SH-SY5Y (cell line): ENCODE measurements around the gene FAM117B.

ENCODE experiments used
- GATA2 ChIP-seq: IDR thresholded peaks from 2 replicates; pipeline ENCODE4 v1.6.1; 2011; ENCODE audit warnings: mild to moderate bottlenecking, low read depth, low read length
- GATA3 ChIP-seq: IDR thresholded peaks from 2 replicates; pipeline ENCODE4 v1.6.1; 2011; ENCODE audit warnings: low read depth, mild to moderate bottlenecking, low read length, moderate library complexity

GRCh38 chr2:202782940-202783558 is 148.3 kb downstream of the FAM117B start:
- no peak for TF ChIP-seq GATA3
- no peak for TF ChIP-seq GATA2
